ENCODE data around the gene TNFSF10. TPM values are rescaled to one million over a fixed set of nuclear protein-coding genes. Genes with fewer than 3 reads are reported as not detected.

TNFSF10 gene
- total RNA-seq, 4 donors from 2014 or later: 52.0 to 229 (median 123) TPM

GRCh38 chr3:172549144-172549543, 25.9 kb upstream of the TNFSF10 start:
- H3K9me3 ChIP-seq: no peaks in the 10 kb centered on the region
- peaks cover 0 to 23% (median 0%) of the 10 kb centered on the region in 4 donors for H3K4me1 ChIP-seq
- H3K4me3 ChIP-seq: no peak overlapping the region
- no peaks in the 10 kb centered on the region for H3K27me3 ChIP-seq
- TF ChIP-seq CTCF (IDR thresholded peaks at IDR 0.05): no peak
- no peak for TF ChIP-seq POLR2A (IDR thresholded peaks at IDR 0.05)
- H3K36me3 ChIP-seq: no peaks in the 10 kb centered on the region
- no peak overlapping the region for H3K27ac ChIP-seq
- DNase-seq: no peak

- DNase-seq: no peak
- TF ChIP-seq CTCF (IDR thresholded peaks at IDR 0.05) (no peak), POLR2A (IDR thresholded peaks at IDR 0.05) (no peak)
- Histone ChIP-seq H3K27me3 (no peaks in the 10 kb centered on the region), H3K4me3 (no peak overlapping the region), H3K9me3 (no peaks in the 10 kb centered on the region), H3K27ac (peak overlapping the region in 1 of 4 donors; percentile 13), H3K36me3 (no peaks in the 10 kb centered on the region), H3K4me1 (peaks cover 0 to 31% (median 0%) of the 10 kb centered on the region in 4 donors)
Measured at GRCh38 chr3:172546628-172547214, 23.5 kb upstream of the TNFSF10 start.

GRCh38 chr3:172546105-172546504, 22.9 kb upstream of the TNFSF10 start:
- Histone ChIP-seq H3K4me1 (peaks cover 0 to 31% (median 0%) of the 10 kb centered on the region in 4 donors), H3K27me3 (no peaks in the 10 kb centered on the region), H3K4me3 (no peak overlapping the region), H3K36me3 (no peaks in the 10 kb centered on the region), H3K9me3 (no peaks in the 10 kb centered on the region), H3K27ac (peak overlapping the region in 1 of 4 donors; percentile 13)
- no peak for DNase-seq
- no peak for TF ChIP-seq CTCF (IDR thresholded peaks at IDR 0.05)
- TF ChIP-seq POLR2A (IDR thresholded peaks at IDR 0.05): no peak

- no peak for DNase-seq
- Histone ChIP-seq H3K4me3 (no peak overlapping the region), H3K27ac (peak overlapping the region in 1 of 4 donors; percentile 20), H3K36me3 (no peaks in the 10 kb centered on the region), H3K4me1 (peaks cover 0 to 30% (median 0%) of the 10 kb centered on the region in 4 donors), H3K27me3 (no peaks in the 10 kb centered on the region), H3K9me3 (no peaks in the 10 kb centered on the region)
- no peak for TF ChIP-seq POLR2A (IDR thresholded peaks at IDR 0.05)
- TF ChIP-seq CTCF (IDR thresholded peaks at IDR 0.05): no peak
Measured at GRCh38 chr3:172544404-172544803, 21.2 kb upstream of the TNFSF10 start.

- H3K4me1 ChIP-seq: peaks cover 0 to 25% (median 0%) of the 10 kb centered on the region in 4 donors
- H3K27me3 ChIP-seq: no peaks in the 10 kb centered on the region
- H3K36me3 ChIP-seq: no peaks in the 10 kb centered on the region
- no peaks in the 10 kb centered on the region for H3K9me3 ChIP-seq
- TF ChIP-seq CTCF (IDR thresholded peaks at IDR 0.05) (no peak), POLR2A (IDR thresholded peaks at IDR 0.05) (no peak)
- H3K4me3 ChIP-seq: no peak overlapping the region
- no peak for DNase-seq
- peak overlapping the region in 2 of 4 donors; percentile 20 to 27 for H3K27ac ChIP-seq
Measured at GRCh38 chr3:172543884-172544283, 20.7 kb upstream of the TNFSF10 start.
